ENCODE data around the gene TMED5.

TMED5 gene

GRCh38 chr1:93124556-93125355 lies 55.5 kb downstream of the TMED5 start:
- in situ Hi-C loops (cut with MboI; ENCODE audit: low sequenced_read_pairs), result no loop called here

GRCh38 chr1:93123201-93123783 lies 56.9 kb downstream of the TMED5 start:
- in situ Hi-C loops (cut with MboI; ENCODE audit: low sequenced_read_pairs), result no loop called here

DNA sequence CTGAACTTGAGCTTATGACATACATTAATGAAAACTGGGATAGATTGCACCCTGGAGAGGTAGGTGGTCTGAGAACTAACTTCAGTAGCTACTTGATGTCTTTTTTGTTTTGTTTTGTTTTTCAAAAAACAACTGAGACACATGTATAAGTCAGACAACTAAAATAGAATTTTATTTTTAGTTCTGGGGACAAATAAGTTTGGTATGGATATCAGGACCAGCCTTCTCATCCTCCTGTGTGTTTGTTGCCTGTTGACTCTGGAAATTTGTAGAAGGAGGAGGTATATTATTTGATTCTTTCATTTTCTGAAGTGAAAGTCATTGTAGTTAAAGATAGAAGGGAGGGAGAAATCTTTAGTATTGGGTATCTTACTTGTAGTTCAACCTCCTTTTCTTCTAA lies 59.6 kb downstream of the TMED5 start:
- in situ Hi-C loops (cut with MboI; ENCODE audit: low sequenced_read_pairs), result no loop called here

GRCh38 chr1:93114391-93114790 lies 65.8 kb downstream of the TMED5 start:
- in situ Hi-C loops (cut with MboI; ENCODE audit: low sequenced_read_pairs), result no loop called here

DNA sequence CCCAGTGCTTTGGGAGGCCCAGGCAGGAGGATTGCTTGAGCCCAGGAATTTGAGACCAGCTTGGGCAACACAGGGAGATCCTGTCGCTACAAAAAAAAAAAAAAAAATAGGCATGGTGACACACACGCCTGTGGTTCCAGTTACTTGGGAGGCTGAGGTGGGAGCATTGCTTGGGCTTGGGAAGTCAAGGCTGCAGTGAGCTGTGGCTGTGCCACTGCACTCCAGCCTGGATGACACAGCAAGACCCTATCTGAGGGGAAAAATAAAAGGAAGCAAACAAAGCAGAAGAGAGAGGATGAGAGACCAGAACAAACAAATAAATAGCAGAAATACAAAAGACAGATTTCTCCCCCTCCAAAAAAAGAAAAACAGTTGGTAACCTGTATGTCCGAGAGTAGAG lies 67.1 kb downstream of the TMED5 start:
- in situ Hi-C loops (cut with MboI; ENCODE audit: low sequenced_read_pairs), result no loop called here

GRCh38 chr1:93111561-93111960 lies 68.7 kb downstream of the TMED5 start:
- in situ Hi-C loops (cut with MboI; ENCODE audit: low sequenced_read_pairs), result no loop called here

DNA sequence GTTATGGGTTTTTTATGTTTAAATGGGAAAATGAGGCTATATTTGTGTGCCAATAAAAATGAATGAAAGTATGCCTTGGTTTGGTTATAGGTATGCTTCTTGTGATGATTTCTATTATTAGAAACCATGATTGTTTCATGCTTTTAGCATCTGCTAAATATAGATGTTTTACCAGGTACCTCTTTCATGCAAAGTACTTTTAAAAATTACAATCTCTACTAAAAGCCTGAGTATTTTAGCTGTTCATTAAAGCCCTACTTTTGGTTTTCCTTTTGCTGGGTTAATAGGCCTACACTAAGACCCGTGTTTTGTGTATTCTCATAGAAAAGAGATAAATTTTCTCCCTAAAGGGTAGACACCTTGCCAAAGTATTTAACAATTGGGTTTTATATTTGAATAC lies 69.1 kb downstream of the TMED5 start:
- in situ Hi-C loops (cut with MboI; ENCODE audit: low sequenced_read_pairs), result no loop called here

GRCh38 chr1:93109578-93109977 lies 70.6 kb downstream of the TMED5 start:
- in situ Hi-C loops (cut with MboI; ENCODE audit: low sequenced_read_pairs), result no loop called here

DNA sequence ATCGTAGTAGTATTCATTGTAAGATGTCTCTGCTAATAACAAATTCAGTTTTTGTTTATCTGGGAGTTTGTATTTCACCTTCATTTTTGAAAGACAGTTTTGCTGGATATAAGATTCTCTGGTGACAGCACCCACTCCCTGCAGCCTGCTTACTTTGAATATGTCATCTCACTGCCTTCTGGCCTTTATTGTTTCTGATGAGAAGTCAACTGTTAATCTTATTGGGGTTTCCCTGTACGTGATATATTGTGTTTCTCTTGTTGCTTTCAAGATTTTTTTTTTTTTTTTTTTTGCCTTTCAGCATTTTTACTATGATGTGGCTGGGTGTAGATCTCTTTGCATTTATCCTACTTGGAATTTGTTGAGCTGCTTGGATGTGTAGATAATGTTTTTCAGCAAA lies 71.9 kb downstream of the TMED5 start:
- in situ Hi-C loops (cut with MboI; ENCODE audit: low sequenced_read_pairs), result no loop called here

GRCh38 chr1:93107395-93107794 lies 72.8 kb downstream of the TMED5 start:
- in situ Hi-C loops (cut with MboI; ENCODE audit: low sequenced_read_pairs), result no loop called here

GRCh38 chr1:93106226-93106625 lies 74.0 kb downstream of the TMED5 start:
- in situ Hi-C loops (cut with MboI; ENCODE audit: low sequenced_read_pairs), result no loop called here

DNA sequence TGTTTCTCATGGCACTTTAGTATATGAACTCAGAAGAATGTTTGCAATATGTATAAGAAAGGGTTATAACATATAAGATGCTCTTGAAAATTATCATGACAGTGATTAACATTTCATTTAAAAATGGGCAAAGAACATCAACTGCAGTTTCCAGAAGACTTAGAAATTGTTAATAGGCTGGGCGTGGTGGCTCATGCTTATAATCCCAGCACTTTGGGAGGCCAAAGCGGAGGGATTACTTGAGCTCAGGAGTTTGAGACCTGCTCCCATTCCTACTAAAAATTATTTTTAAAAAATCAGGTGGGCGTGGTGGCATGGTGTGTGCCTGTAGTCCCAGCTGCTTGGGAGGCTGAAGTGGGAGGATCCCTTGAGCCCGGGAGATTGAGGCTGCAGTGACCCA lies 78.1 kb downstream of the TMED5 start:
- in situ Hi-C loops (cut with MboI; ENCODE audit: low sequenced_read_pairs), result no loop called here
